ENCODE data around the gene ZNF805.
"Not testable (repeated sequence)": the region's sequence is repeated elsewhere in the genome, so short reads cannot be mapped to it uniquely, and the experiment has no call there.

Gene ZNF805

GRCh38 chr19:57240311-57241090 lies at the start of gene ZNF805:
TSS of gene ZNF805 (plus strand) at chr19:57240632. CDS start at chr19:57240892, 260 bp downstream.
- in situ Hi-C loops (cut with MboI; ENCODE audit: low sequenced_read_pairs), result no loop called here

- in situ Hi-C loops (cut with MboI; ENCODE audit: low sequenced_read_pairs), result no loop called here
Measured at GRCh38 chr19:57191141-57192076, 49.0 kb upstream of the ZNF805 start, which contains the start of gene ZNF264. TSS of gene ZNF264 (plus strand) at chr19:57191500. CDS start at chr19:57191914, 414 bp downstream.

GRCh38 chr19:57192077-57192420 lies 48.4 kb upstream of the ZNF805 start:
- in situ Hi-C loops (cut with MboI; ENCODE audit: low sequenced_read_pairs), result no loop called here

- in situ Hi-C loops (cut with MboI; ENCODE audit: low sequenced_read_pairs), result no loop called here
Measured at GRCh38 chr19:57192993-57193392, 47.4 kb upstream of the ZNF805 start.

GRCh38 chr19:57197874-57198273 lies 42.6 kb upstream of the ZNF805 start:
- in situ Hi-C loops (cut with MboI; ENCODE audit: low sequenced_read_pairs), result not testable (repeated sequence)

GRCh38 chr19:57202160-57202559 lies 38.3 kb upstream of the ZNF805 start:
- in situ Hi-C loops (cut with MboI; ENCODE audit: low sequenced_read_pairs), result no loop called here

GRCh38 chr19:57210381-57210780 lies 30.1 kb upstream of the ZNF805 start:
- in situ Hi-C loops (cut with MboI; ENCODE audit: low sequenced_read_pairs), result no loop called here

GRCh38 chr19:57212109-57212508 lies 28.3 kb upstream of the ZNF805 start:
- in situ Hi-C loops (cut with MboI; ENCODE audit: low sequenced_read_pairs), result no loop called here

- in situ Hi-C loops (cut with MboI; ENCODE audit: low sequenced_read_pairs), result no loop called here
Measured at GRCh38 chr19:57227502-57227901, 12.9 kb upstream of the ZNF805 start.

GRCh38 chr19:57231686-57232085 lies 8.7 kb upstream of the ZNF805 start:
- in situ Hi-C loops (cut with MboI; ENCODE audit: low sequenced_read_pairs), result no loop called here

GRCh38 chr19:57233207-57233606 lies 7.2 kb upstream of the ZNF805 start:
- in situ Hi-C loops (cut with MboI; ENCODE audit: low sequenced_read_pairs), result no loop called here

- in situ Hi-C loops (cut with MboI; ENCODE audit: low sequenced_read_pairs), result no loop called here
Measured at GRCh38 chr19:57239982-57240310, 486 bp upstream of the ZNF805 start.

- in situ Hi-C loops (cut with MboI; ENCODE audit: low sequenced_read_pairs), result no loop called here
Measured at GRCh38 chr19:57241176-57241575, 744 bp downstream of the ZNF805 start.

- in situ Hi-C loops (cut with MboI; ENCODE audit: low sequenced_read_pairs), result no loop called here
Measured at GRCh38 chr19:57242821-57243220, 2.4 kb downstream of the ZNF805 start.

- in situ Hi-C loops (cut with MboI; ENCODE audit: low sequenced_read_pairs), result no loop called here
Measured at GRCh38 chr19:57244513-57244912, 4.1 kb downstream of the ZNF805 start.

- in situ Hi-C loops (cut with MboI; ENCODE audit: low sequenced_read_pairs), result no loop called here
Measured at GRCh38 chr19:57245066-57245465, 4.6 kb downstream of the ZNF805 start.

GRCh38 chr19:57245959-57246358 lies 5.5 kb downstream of the ZNF805 start:
- in situ Hi-C loops (cut with MboI; ENCODE audit: low sequenced_read_pairs), result no loop called here

- in situ Hi-C loops (cut with MboI; ENCODE audit: low sequenced_read_pairs), result no loop called here
Measured at GRCh38 chr19:57248646-57249045, 8.2 kb downstream of the ZNF805 start.

GRCh38 chr19:57249329-57249728 lies 8.9 kb downstream of the ZNF805 start:
- in situ Hi-C loops (cut with MboI; ENCODE audit: low sequenced_read_pairs), result no loop called here

GRCh38 chr19:57253767-57254166 lies 13.3 kb downstream of the ZNF805 start:
- in situ Hi-C loops (cut with MboI; ENCODE audit: low sequenced_read_pairs), result not testable (repeated sequence)

GRCh38 chr19:57262044-57262443 lies 21.6 kb downstream of the ZNF805 start:
- in situ Hi-C loops (cut with MboI; ENCODE audit: low sequenced_read_pairs), result no loop called here

GRCh38 chr19:57263244-57263741 lies 22.9 kb downstream of the ZNF805 start:
- in situ Hi-C loops (cut with MboI; ENCODE audit: low sequenced_read_pairs), result no loop called here

Measured in hTERT RPE-1 (cell line).